ENCODE data around the gene RAB42. TPM values are rescaled to one million over a fixed set of nuclear protein-coding genes. Genes with fewer than 3 reads are reported as not detected.
"Not testable (repeated sequence)": the region's sequence is repeated elsewhere in the genome, so short reads cannot be mapped to it uniquely, and the experiment has no call there.

Gene RAB42, protein sequence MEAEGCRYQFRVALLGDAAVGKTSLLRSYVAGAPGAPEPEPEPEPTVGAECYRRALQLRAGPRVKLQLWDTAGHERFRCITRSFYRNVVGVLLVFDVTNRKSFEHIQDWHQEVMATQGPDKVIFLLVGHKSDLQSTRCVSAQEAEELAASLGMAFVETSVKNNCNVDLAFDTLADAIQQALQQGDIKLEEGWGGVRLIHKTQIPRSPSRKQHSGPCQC
- 6.4 TPM for total RNA-seq

DNA sequence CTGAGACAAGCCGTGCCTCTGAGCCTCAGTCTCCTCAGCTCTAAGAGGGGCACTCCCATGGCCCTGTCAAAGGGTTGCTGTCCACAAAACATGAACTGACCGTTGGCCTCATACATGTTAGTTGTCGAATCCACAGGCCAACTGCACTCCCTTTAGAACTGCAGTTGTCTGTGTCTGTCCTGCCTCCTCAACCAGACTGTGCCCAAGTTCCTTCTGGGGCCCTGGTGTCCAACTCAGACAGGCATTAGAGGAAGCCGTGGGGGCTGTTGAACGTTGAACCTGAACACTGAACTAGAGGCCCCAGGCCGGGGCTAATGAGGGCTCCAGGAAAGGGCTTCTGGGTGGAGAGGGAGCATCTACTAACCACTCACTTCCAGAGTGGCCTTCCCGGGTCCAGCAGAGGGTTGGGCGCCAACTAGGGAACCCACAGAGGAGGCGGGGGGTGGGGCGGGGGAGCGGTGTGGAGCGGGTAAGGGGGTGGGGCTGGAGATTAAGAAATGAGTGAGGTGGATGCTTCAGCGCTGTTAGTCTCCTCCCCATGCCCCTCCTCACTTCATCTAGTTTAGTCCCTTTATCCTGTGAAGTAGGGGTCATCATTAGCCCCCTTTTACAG is at the start of gene RAB42:
TSS of gene RAB42 (plus strand) at position 558 of the 613 bp plus-strand sequence. CDS start 247 bp downstream, outside the sequence.
- peak; percentile 38 for DNase-seq

DNA sequence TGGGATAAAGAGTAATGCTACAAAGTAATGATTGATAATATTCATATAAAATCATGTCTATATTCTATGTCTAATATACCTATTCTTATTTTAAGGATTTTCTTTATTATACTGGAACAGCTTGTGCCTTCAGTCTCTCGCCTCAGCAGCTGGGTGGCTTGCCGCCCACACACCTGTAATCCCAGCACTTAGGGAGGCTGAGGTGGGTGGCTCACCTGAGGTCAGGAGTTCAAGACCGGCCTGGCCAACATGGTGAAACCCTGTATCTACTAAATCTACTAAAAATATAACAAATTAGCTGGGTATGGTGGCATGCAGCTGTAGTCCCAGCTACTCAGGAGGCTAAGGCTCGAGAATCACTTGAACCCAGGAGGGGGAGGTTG is 46.8 kb upstream of the RAB42 start:
- DNase-seq: no peak

DNA sequence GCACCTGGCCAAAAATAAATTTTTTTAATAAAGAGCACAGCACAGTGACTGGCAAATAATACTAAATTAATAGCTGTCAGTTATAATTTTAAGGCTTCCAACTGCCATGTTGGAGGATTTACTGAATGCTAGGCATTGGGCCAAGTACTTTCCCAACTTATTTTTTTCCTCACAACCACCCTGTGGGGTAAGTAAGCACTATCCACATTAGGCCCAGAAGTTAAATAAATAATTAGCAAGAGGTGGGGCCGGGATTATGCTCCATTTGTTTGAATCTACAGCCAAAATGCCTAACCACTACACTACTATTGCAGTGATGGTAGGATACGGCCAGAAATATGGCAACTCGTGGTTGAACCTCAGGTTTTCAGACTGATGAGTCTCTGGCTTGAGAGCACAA is 43.7 kb upstream of the RAB42 start:
- DNase-seq: no peak

DNA sequence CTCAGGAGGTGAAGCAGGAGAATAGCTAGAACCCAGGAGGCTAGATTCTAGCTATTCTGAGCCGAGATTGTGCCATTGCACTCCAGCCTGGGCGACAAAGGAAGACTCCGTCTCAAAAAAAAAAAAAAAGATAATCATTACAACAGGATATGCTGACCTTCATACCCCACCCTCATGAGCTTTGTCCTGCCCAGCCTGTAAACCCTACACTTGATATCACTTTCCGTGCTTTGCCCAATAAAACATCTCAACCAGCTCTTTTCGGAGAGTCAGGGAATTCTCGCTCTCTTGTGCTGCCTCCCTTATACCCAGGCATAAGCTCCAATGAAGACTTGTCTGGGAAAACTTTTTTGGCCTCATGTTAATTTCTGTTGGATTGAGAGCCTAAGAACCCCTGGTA is 40.7 kb upstream of the RAB42 start:
- no peak for DNase-seq

DNA sequence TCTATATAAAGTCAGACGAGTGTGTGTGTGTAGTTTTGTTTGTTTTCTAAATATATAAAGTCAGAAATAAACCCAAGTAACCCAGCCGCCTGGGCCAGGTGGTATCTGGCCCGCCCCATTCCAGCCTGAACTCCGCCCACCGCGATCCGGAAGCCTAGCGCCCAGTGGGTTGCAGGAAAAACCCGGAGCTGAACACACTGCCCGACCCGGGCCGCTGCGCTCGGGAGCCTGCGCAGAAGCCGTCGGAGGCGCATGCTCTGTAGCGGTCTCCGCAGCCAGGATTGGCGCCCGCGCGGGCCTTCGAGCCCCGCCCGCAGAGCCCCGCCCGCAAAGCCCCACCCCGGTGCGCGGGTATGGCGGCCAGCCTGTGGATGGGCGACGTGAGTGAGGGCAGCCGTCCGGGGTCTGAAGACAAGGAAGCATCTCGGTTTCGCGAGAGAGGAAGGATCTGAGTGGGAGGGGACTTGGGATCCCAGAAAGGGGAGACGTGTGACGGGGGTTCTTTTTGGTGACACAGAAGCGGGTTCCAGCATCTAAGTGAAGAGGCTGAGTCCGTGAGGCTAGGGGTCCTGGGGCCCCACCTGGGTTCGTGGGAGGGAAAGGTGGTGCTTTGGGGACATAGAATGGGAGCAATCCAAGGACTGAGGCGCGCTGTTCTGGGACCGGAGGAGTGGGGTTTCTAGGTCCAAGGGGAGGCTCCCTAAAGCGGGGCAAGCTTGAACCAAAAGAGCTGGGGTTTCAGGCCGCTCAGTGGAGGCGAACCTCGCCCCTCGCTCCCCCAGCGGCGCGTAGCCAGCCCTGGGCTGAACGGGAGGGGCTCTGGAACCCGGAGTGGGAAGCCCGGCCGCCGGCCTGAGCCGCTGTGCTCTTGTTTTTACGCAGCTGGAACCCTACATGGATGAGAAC is 39.1 kb upstream of the RAB42 start, which contains the start of gene TRNAU1AP:
TSS of gene TRNAU1AP (plus strand) at position 328 of the 906 bp plus-strand sequence. CDS start at position 354, 26 bp downstream.
- peak; percentile 97 for DNase-seq

DNA sequence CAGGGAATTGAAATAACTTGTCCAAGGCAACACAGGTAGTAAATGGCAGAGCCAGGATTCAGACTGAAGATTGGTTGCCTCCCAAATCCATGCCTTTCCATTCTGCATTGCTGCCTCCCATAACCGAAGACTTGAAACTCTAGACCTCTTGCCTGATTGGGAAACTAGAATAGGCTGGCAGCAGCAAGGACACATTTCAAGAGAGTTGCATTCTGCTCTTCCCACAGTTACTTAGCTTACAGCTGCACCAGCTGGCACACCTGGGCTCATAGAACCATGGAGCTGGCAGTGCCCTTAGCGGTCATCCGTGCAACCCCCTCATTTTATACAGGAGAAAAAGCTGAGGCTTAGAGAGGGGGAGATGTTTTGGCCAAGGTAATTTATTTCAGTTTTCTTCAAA is 31.2 kb upstream of the RAB42 start:
- no peak for DNase-seq

DNA sequence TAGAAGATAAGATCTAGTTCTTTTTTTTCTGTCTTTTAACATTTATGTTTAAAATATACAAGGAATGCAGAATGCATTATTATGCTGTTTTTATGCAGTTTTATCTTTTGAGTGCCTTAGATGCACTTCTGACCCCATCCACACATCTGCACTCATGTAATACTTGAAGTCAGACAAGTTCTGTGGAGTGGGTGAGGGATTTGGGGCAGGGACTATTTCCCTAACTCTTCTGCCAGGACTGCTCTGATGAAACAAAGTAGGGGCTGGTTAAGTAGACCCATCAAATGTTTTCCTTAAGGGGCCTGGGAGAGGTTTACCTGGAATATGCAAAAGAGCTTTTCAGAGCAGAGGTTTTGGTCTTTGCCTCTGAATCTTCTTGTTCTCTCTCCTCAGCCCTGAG is 27.8 kb upstream of the RAB42 start:
- DNase-seq: no peak

DNA sequence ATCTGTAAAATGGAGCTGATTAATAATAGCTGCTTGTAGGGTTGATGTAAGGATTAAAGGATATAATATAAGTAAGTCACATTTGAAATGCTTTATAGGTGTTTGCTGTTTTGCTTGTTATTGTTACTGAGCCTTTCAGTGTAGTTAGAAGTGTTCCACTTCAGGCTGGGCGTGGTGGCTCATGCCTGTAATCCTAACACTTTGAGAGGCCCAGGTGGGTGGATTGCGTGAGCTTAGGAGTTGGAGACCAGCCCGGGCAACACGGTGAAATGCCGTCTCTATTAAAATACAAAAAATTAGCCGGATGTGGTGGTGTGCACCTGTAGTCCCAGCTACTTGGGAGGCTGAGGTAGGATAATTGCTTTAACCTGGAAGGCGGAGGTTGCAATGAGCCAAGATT is 27.0 kb upstream of the RAB42 start:
- no peak for DNase-seq

DNA sequence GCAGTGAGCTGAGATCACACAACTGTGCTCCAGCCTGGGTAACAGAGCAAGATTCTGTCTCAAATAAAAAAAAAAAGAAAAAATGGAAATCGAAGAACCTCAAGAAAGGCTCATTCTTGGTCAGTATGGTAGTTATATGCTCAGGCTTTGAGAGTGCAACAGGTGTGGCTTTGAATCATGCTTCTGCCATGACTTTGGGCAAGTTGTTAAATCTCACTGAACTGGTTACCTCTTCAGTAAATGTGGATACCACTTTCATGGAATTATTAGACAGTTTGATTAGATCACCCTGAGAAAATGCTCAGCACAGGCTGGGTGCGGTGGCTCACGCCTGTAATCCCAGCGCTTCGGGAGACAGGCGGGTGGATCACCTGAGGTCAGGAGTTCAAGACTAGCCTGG is 26.3 kb upstream of the RAB42 start:
- DNase-seq: no peak

DNA sequence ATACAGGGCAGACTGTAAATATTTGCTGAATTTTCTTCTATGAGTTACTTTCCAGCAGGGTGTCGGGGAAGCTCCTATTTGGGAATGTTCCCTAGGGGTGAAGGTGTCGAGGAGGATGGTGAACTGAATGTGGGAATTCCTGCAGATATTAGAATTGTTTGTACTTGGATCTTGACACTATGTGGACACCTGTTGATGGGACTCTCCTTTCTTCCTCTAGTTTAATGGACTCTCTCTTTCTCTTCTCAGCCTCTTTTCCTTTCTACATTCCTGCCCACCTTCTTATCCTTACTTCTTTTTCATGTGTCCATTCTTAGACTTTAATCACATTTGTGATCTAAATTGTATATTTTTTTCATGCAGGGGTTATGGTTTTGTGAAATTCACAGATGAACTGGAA is 25.1 kb upstream of the RAB42 start:
- DNase-seq: no peak

DNA sequence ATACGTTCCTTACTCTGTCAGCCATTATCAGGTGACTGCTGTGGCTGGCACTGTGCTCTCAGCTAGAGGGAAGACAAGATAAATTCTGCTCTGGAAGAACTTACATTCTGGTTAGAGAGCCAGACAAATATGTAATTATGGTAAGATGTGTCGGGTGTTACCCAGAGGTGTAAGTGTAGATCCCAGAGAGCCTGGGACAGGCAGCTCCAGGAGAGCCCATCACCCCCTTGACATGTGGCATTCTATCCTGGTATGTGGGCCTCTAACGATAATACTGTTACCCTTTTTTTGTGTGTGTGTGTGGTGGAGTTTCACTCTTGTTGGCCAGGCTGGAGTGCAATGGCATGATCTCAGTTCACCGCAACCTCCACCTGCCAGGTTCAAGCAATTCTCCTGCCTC is 20.2 kb upstream of the RAB42 start:
- no peak for DNase-seq

DNA sequence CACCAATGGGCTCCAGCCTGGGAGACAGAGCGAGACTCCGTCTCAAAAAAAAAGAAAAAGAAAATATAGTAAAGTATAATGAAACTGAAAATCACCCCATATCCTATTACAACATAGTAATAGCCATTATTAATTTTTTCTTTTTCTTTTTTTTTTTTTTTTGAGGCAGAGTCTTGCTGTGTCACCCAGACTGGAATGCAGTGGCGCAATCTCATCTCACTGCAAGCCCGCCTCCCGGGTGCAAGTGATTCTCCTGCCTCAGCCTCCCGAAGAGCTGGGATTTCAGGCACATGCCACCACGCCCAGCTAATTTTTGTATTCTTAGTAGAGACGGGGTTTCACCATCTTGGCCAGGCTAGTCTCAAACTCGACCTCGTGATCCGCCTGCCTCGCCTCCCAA is 19.2 kb upstream of the RAB42 start:
- not testable (repeated sequence) for DNase-seq

DNA sequence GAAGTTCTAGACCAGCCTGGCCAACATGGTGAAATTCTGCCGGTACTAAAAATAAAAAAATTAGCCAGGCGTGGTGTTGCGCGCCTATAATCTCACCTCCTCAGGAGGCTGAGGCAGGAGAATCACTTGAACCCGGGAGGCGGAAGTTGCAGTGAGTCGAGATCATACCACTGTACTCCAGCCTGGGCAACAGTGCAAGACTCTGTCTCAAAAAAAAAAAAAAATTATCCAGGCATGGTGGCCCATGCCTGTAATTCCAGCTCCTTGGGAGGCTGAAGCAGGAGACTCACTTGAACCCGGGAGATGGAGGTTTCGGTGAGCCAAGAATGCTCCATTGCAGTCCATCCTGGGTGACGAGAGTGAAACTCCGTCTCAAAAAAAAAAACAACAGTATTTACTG is 18.5 kb upstream of the RAB42 start:
- DNase-seq: no peak

DNA sequence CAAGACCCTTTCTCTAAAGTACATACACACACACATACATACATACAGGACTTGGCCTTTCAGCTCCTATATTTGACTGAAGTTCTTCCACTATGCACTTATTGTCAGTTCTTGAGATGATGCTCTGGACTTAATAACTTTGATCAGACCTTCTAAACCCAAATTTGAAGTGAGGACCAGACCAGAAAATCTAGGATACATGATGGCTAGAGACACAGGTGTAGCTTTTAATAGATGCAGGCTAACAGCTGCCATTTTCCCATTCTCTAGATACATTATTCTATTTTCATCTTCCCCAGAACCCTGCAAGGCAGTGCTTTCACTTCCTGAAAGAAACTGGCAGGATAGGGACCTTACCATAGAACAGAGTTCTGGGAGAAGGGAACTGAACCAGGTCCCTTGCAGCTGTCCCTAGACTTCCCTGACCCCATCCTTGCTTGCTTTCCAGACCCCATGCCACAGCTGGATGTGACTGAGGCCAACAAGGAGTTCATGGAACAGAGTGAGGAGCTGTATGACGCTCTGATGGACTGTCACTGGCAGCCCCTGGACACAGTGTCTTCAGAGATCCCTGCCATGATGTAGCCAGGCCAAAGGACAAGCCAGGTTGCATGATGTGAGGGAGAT is 14.9 kb upstream of the RAB42 start:
- no peak for DNase-seq

DNA sequence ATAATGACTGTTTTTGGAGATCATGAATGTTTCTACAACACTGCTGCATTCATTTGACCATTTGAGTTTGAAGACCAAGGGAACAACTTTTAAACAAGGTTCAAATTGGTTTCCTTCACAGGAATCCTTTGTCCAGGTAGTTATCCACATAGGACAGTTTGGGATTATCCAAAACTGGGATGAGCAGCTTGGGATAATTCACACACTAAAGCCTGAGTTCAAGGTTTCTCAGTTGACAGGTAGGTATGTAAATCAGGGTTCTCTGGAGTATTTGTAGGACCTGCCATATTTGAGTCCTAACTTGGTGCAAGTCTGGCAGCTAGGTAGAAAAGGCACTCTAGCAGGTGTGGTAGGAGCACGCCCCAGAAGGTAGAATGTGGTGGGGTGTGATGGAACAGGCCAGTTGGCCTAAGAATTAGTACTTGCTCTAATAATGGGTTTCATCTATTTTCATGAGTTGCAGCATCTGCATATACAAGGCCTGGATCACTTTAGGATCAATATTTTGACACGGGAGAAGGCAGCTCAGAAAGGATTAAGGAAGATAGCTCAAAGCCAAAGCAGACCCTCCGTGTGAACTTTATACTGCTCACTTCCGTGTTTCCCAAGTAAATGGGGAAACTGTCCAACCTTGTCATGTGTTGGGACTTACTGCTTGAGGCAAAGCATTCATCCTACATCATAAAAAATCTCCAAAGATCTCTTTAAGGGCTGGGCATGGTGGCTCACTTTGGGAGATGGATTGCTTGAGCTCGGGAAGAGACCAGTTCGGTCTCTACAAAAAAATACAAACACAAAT is 14.1 kb upstream of the RAB42 start:
- DNase-seq: no peak

DNA sequence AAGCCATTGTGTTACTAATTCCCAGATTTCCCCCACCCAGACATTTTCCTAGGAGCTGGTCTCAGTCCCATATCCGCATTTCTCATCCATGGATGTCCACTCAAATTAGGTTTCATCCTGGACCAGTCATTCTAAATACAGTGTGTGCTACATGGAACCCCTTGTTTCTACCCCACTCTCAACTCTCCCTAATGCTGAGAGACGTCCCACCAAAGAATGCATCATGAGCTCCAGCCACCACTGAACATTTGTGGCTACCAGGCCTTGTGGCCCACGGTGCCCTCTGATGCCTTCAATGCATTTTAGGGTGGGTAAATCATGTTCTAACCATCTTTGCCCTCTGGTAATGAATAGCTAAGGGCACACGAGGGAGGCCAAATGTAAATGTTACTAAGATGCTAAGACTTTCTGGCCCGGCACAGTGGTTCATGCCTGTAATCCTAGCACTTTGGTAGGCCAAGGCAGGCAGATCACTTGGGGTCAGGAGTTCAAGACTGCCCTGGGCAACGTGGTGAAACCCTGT is 13.3 kb upstream of the RAB42 start:
- DNase-seq: no peak

DNA sequence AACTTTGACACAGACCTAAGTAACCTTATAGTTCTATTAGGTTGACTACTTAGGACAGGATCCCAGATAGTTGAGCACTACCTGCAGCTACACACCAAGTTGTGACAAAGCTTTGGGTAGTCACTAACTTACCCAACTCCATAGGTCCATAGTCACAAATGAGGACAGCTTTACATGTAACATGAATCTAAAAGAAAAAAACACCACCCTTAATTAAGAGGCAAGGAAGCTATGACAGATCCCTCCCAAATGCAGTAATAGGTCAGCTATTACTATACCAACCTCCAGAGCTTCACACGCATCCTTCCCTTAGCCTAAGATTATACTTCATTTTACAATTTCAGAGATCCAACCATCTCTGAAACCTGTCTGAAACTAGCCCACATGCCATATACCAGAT is 12.7 kb upstream of the RAB42 start:
- no peak for DNase-seq

DNA sequence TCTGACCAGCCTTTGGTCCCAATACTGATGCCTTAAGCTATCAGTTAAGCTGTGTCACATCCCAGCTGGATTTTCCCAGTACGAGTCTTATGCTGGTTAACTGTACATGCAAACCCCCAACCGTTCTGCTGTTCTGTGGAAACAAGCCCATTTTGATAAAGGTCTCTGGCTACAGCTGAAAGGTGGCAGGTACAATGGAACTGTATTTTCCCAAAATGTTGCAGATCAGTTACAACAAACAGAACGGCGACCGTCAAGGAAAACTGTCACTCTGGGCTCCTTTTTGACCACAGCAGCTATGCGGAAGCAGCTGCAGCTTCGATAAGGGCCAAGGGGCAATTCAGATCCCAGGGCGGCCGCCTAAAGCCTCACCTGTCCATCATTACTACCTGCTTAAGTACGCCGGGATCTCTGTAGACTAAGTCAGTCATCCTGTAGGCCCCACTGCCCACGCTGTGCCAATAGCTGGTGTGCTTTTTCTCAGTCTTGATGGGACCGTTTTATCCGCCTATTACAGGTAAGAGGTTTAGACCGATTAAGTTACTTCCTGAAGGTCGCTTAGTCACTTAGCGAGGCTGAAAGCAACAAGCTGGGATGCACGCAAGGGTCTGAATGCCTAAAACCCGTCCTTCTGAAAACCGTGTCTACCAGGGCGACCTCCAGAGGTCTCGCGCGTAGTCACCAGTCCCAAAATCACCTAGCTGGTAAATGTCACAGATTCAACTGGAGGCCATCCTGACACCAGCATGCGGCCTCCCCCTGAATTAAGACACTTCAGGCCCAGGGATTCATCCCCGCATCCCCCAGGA is 11.1 kb upstream of the RAB42 start:
- DNase-seq: no peak

DNA sequence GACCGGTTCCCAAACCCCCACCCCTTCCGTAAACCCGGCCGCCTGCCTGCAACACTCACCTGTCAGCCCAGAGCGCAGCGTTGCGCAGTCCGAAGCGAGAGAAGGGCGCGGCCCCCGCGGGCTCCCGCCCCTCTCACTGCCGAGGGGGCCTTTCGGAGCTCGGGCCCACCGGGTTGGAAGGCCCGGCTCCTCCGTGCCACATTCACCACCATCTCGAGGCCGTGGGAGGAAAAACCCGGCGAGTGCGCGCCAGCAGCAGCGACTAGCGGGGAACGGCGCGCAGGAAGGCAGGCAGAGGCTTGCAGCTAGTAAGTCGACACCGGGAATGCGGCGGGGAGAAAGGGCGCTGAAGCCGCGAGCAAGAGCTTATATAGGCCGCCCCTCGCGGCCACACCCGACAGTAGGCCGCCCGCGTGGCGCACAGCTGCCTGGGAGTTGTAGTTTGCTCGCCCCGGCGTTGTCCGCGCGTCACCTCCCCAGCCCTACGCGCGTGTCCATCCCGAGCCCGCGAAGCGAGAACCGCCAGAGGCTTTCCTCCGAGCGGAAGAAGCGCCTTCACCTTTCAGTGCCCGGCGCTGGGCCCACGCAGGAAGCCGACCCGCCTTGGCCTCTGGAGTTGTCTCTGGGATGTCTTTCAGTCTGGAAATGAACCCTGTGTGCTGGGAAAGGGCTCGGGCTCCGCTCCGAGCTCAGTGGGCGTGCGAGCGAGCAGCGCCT is 10.4 kb upstream of the RAB42 start:
- peak; percentile 95 for DNase-seq

DNA sequence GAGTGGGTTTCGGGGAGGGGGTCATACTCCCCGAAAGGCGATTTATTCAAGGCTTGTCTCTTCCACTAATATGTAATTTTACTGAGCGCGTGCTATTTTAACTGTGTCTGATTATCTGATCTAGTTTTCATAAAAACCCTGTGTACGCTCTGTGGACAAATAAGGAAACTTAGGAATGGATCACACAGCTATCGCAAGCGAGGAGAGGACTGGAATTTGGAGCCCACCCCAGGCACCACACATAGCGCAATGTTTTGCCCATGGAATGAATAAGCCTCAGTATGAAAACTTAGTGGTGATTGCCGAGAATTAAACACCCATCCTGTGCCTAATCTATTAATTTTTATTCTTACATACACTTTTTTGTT is 9.8 kb upstream of the RAB42 start:
- DNase-seq: peak; percentile 66
